Neural cell (in vitro differentiated cells): Measurements from ENCODE around the gene NUFIP1. TPM values are rescaled to one million over a fixed set of nuclear protein-coding genes. Genes with fewer than 3 reads are reported as not detected.

Source experiments
- H2AFZ ChIP-seq: fragments of 200-600, 300-800 bp; sonication (generic), shearing (Covaris generic); 2 replicates; pipeline ENCODE4 v1.6.0; 2014; ENCODE audit warnings: low read depth, mild to moderate bottlenecking, antibody characterized with exemption, low read length, moderate library complexity
- H3F3A ChIP-seq: fragments of 200-600 bp; shearing (Covaris generic); 2 replicates; pipeline ENCODE4 v1.6.1; 2016; ENCODE audit warnings: mild to moderate bottlenecking, moderate library complexity, mixed read lengths, antibody characterized with exemption, low read length; ENCODE audit not compliant: insufficient read depth, poor library complexity, severe bottlenecking
- H3K27ac ChIP-seq: fragments of 200-600, 300-800 bp; sonication (generic), shearing (Covaris generic); 2 replicates; pipeline ENCODE4 v1.5.1; 2014; ENCODE audit warnings: mild to moderate bottlenecking, low read length, moderate library complexity
- H3K27me3 ChIP-seq: fragments of 300-800, 200-600 bp; sonication (generic), shearing (Covaris generic); 2 replicates; pipeline ENCODE4 v1.6.0; 2014; ENCODE audit warnings: mild to moderate bottlenecking, low read depth, low read length, moderate library complexity; ENCODE audit not compliant: insufficient read depth
- H3K36me3 ChIP-seq: fragments of 300-800, 200-600 bp; sonication (generic), shearing (Covaris generic); 2 replicates; pipeline ENCODE4 v1.5.1; 2014; ENCODE audit warnings: mild to moderate bottlenecking, antibody characterized with exemption, low read length, moderate library complexity; ENCODE audit not compliant: insufficient read depth
- H3K4me2 ChIP-seq: fragments of 300-800, 200-600 bp; sonication (generic), shearing (Covaris generic); 2 replicates; pipeline ENCODE4 v1.6.0; 2014; ENCODE audit warnings: mild to moderate bottlenecking, low read length
- H3K4me3 ChIP-seq: fragments of 300-800, 200-600 bp; sonication (generic), shearing (Covaris generic); 2 replicates; pipeline ENCODE4 v1.5.1; 2014; ENCODE audit warnings: mild to moderate bottlenecking, low read length, moderate library complexity
- H3K79me2 ChIP-seq: fragments of 200-600 bp; shearing (Covaris generic); replicated peaks from 2 replicates; pipeline ENCODE4 v1.6.0; 2014; ENCODE audit warnings: mild to moderate bottlenecking, low read length, moderate library complexity; ENCODE audit not compliant: insufficient read depth
- H3K9ac ChIP-seq: fragments of 300-800, 200-600 bp; sonication (generic), shearing (Covaris generic); 2 replicates; pipeline ENCODE4 v1.6.1; 2016; ENCODE audit warnings: mild to moderate bottlenecking, low read length, mixed read lengths
- H3K9me2 ChIP-seq: fragments of 200-600 bp; shearing (Covaris generic); 2 replicates; pipeline ENCODE4 v1.6.1; 2016; ENCODE audit warnings: mild to moderate bottlenecking, low read length, mixed read lengths; ENCODE audit not compliant: insufficient read depth
- H3K9me3 ChIP-seq: fragments of 200-600, 300-800 bp; sonication (generic), shearing (Covaris generic); 2 replicates; pipeline ENCODE4 v1.6.1; 2016; ENCODE audit warnings: mild to moderate bottlenecking, mixed run types, low read length, moderate library complexity, mixed read lengths
- H4K20me1 ChIP-seq: fragments of 200-600 bp; shearing (Covaris generic); 2 replicates; pipeline ENCODE4 v1.6.1; 2016; ENCODE audit warnings: mild to moderate bottlenecking, mixed run types; ENCODE audit not compliant: insufficient read depth
- EP300 ChIP-seq: fragments of 450-650 bp; conservative IDR thresholded peaks from 2 replicates; pipeline ENCODE4 v1.6.1; 2014; ENCODE audit warnings: antibody characterized with exemption, mild to moderate bottlenecking, moderate library complexity; ENCODE audit not compliant: poor library complexity, severe bottlenecking
- EZH2 ChIP-seq: fragments of 200-600, 300-800 bp; shearing (Covaris generic), sonication (generic); IDR thresholded peaks from 2 replicates; pipeline ENCODE4 v1.6.1; 2014; ENCODE audit warnings: antibody characterized with exemption, low read length, borderline replicate concordance, mild to moderate bottlenecking; ENCODE audit not compliant: insufficient read depth, poor library complexity, severe bottlenecking
- MXI1 ChIP-seq: fragments of 450-650 bp; conservative IDR thresholded peaks from 2 replicates; pipeline ENCODE4 v1.6.1; 2014; ENCODE audit warnings: antibody characterized with exemption, mild to moderate bottlenecking; ENCODE audit not compliant: poor library complexity, severe bottlenecking
- POLR2AphosphoS5 ChIP-seq: IDR thresholded peaks from 2 replicates; pipeline ENCODE4 v1.6.1; 2012
- RAD21 ChIP-seq: fragments of 450-650 bp; conservative IDR thresholded peaks from 2 replicates; pipeline ENCODE4 v1.6.1; 2014; ENCODE audit warnings: antibody characterized with exemption, mild to moderate bottlenecking, moderate library complexity
- REST ChIP-seq: IDR thresholded peaks from 2 replicates; pipeline ENCODE4 v1.6.1; 2012; ENCODE audit warnings: borderline replicate concordance
- SMC3 ChIP-seq: fragments of 450-650 bp; conservative IDR thresholded peaks from 2 replicates; pipeline ENCODE4 v1.6.1; 2014; ENCODE audit warnings: antibody characterized with exemption, mild to moderate bottlenecking, moderate library complexity; ENCODE audit not compliant: poor library complexity
- TAF1 ChIP-seq: IDR thresholded peaks from 2 replicates; pipeline ENCODE4 v1.6.1; 2012; ENCODE audit warnings: low read depth
- polyA plus RNA-seq: library from polyadenylated mRNA; depleted of rRNA; stranded (reverse); fragments of >200 nt; gene quantifications from 2 replicates; pipeline ENCODE4 v1.2.3, GENCODE V29; 2014
- TF ChIP-seq, protein P1 (sequence below): fragments of 450-650 bp; IDR thresholded peaks from 2 replicates; pipeline ENCODE4 v1.5.1; 2014; ENCODE audit warnings: antibody characterized with exemption, mild to moderate bottlenecking, moderate library complexity; ENCODE audit not compliant: poor library complexity, severe bottlenecking

The NUFIP1 gene
- polyA plus RNA-seq, 1 donor from 2014 or later: 11.0 TPM

DNA sequence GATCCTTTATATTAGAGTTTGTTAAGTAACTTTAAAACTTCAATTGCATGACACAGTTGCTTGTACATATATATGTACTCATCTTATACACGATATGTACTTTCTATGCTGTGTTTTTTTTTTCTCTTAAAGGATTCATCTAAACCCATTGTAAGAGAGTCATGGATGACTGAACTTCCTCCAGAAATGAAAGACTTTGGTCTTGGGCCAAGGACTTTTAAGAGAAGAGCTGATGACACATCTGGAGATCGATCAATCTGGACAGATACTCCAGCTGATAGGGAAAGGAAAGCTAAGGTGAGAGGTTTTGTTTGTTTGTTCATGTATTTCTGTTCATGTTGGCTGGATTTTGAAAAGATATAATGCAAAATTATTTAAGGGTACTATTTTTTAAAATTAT lies 26.0 kb upstream of the NUFIP1 start:
- H3F3A ChIP-seq: no peaks in the 10 kb centered on the region
- H3K36me3 ChIP-seq: no peaks in the 10 kb centered on the region
- no peak overlapping the region for H3K27ac ChIP-seq
- H3K9ac ChIP-seq: no peak overlapping the region
- no peak overlapping the region for H3K4me2 ChIP-seq
- no peaks in the 10 kb centered on the region for H3K27me3 ChIP-seq
- H3K79me2 ChIP-seq: no peaks in the 10 kb centered on the region
- no peak overlapping the region for H3K4me3 ChIP-seq
- no peaks in the 10 kb centered on the region for H4K20me1 ChIP-seq
- TF ChIP-seq EZH2 (no peak), TAF1 (no peak), EP300 (no peak), RAD21 (no peak)
- H2AFZ ChIP-seq: no peak overlapping the region
- H3K9me2 ChIP-seq: no peaks in the 10 kb centered on the region
- no peaks in the 10 kb centered on the region for H3K9me3 ChIP-seq

- Histone ChIP-seq H3K9me3 (no peaks in the 10 kb centered on the region), H3K27ac (no peak overlapping the region), H3F3A (no peaks in the 10 kb centered on the region), H2AFZ (no peak overlapping the region), H3K36me3 (no peaks in the 10 kb centered on the region), H3K27me3 (no peaks in the 10 kb centered on the region), H3K4me3 (no peak overlapping the region), H3K9me2 (no peaks in the 10 kb centered on the region), H3K4me2 (no peak overlapping the region), H4K20me1 (no peaks in the 10 kb centered on the region), H3K9ac (no peak overlapping the region), H3K79me2 (no peaks in the 10 kb centered on the region)
- no peak for TF ChIP-seq EZH2
- no peak for TF ChIP-seq POLR2AphosphoS5
- no peak for TF ChIP-seq EP300
- no peak for TF ChIP-seq RAD21
- TF ChIP-seq TAF1: no peak
- TF ChIP-seq MXI1: no peak
- TF ChIP-seq REST: no peak
- TF ChIP-seq SMC3: no peak
- TF ChIP-seq, protein P1, sequence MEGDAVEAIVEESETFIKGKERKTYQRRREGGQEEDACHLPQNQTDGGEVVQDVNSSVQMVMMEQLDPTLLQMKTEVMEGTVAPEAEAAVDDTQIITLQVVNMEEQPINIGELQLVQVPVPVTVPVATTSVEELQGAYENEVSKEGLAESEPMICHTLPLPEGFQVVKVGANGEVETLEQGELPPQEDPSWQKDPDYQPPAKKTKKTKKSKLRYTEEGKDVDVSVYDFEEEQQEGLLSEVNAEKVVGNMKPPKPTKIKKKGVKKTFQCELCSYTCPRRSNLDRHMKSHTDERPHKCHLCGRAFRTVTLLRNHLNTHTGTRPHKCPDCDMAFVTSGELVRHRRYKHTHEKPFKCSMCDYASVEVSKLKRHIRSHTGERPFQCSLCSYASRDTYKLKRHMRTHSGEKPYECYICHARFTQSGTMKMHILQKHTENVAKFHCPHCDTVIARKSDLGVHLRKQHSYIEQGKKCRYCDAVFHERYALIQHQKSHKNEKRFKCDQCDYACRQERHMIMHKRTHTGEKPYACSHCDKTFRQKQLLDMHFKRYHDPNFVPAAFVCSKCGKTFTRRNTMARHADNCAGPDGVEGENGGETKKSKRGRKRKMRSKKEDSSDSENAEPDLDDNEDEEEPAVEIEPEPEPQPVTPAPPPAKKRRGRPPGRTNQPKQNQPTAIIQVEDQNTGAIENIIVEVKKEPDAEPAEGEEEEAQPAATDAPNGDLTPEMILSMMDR: no peak
These were observed 21.9 kb upstream of the NUFIP1 start for GRCh38 chr13:45011198-45011597.

- no peaks in the 10 kb centered on the region for H3K36me3 ChIP-seq
- H2AFZ ChIP-seq: no peak overlapping the region
- H3K4me2 ChIP-seq: no peak overlapping the region
- no peaks in the 10 kb centered on the region for H3K9me3 ChIP-seq
- H3K4me3 ChIP-seq: no peak overlapping the region
- no peaks in the 10 kb centered on the region for H3F3A ChIP-seq
- TF ChIP-seq RAD21 (no peak), EZH2 (no peak), MXI1 (no peak), TAF1 (no peak), REST (no peak), SMC3 (no peak), EP300 (no peak), POLR2AphosphoS5 (no peak)
- TF ChIP-seq, protein P1: no peak
- no peaks in the 10 kb centered on the region for H3K27me3 ChIP-seq
- no peak overlapping the region for H3K27ac ChIP-seq
- no peak overlapping the region for H3K9ac ChIP-seq
- H3K9me2 ChIP-seq: no peaks in the 10 kb centered on the region
- H3K79me2 ChIP-seq: no peaks in the 10 kb centered on the region
- no peaks in the 10 kb centered on the region for H4K20me1 ChIP-seq
These were observed 18.6 kb upstream of the NUFIP1 start for GRCh38 chr13:45007823-45008222.
